Endothelial cell of umbilical vein (primary cell): ENCODE results near the gene TMPRSS7. TPM values are rescaled to one million over a fixed set of nuclear protein-coding genes. Genes with fewer than 3 reads are reported as not detected.

Experiments used
- BruUV-seq: library from RNA; stranded (reverse); fragments of 400-500 nt; replicated peaks from 2 replicates; lab custom pipeline; 2021; lab: Mats Ljungman, UMichigan
- CTCF ChIA-PET: fragments of 300-600, 350-600 bp; sonication (Branson Sonifier 250); formaldehyde crosslinking; loops from one replicate; lab custom pipeline; 2021; ENCODE audit warnings: antibody characterized with exemption, inconsistent platforms; lab: Charles Lee
- POLR2A ChIA-PET: fragments of 300-600, 350-600 bp; sonication (Branson Sonifier 250); formaldehyde crosslinking; loops from one replicate; lab custom pipeline; 2021; ENCODE audit warnings: antibody characterized with exemption, inconsistent platforms; lab: Charles Lee
- DNase-seq: peaks from one replicate; pipeline ENCODE4 v3.0.0-alpha.2; 2011; ENCODE audit warnings: low read depth, low spot score
- FAIRE-seq: peaks from 2 replicates; lab custom pipeline; 2011; peaks lifted over from hg19 to GRCh38; lab: Jason Lieb, UNC
- H2AFZ ChIP-seq: 2 replicates; pipeline ENCODE4 v1.6.0; 2012; ENCODE audit warnings: low read depth, low read length, control low read depth, inconsistent platforms
- H3K27ac ChIP-seq: 2 replicates; pipeline ENCODE4 v1.5.1; 2011; ENCODE audit warnings: low read depth, mild to moderate bottlenecking, control low read depth, low read length, moderate library complexity; ENCODE audit not compliant: insufficient read depth
- H3K27me3 ChIP-seq, 2 experiments: 2 replicates each; pipeline versions ENCODE4 v1.6.0 to v1.6.1; 2011; ENCODE audit warnings: low read length in 2 of 2, mixed read lengths in 1 of 2; ENCODE audit not compliant: control insufficient read depth in 2 of 2, insufficient read depth in 2 of 2
- H3K36me3 ChIP-seq, 2 experiments: 2 replicates in 1 of 2; 3 replicates in 1 of 2; pipeline ENCODE4 v1.5.1; 2011; ENCODE audit warnings: low read length in 2 of 2, mild to moderate bottlenecking in 1 of 2, moderate library complexity in 1 of 2; ENCODE audit not compliant: control insufficient read depth in 2 of 2, insufficient read depth in 2 of 2; ENCODE audit errors: extremely low read depth in 1 of 2
- H3K4me1 ChIP-seq: 3 replicates; pipeline ENCODE4 v1.5.1; 2011; ENCODE audit warnings: mild to moderate bottlenecking, low read length; ENCODE audit not compliant: control insufficient read depth, insufficient read depth; ENCODE audit errors: extremely low read depth
- H3K4me2 ChIP-seq: 2 replicates; pipeline ENCODE4 v1.6.1; 2011; ENCODE audit warnings: low read length, control low read depth, mixed read lengths; ENCODE audit not compliant: insufficient read depth
- H3K4me3 ChIP-seq, 3 experiments: fragments of 200-600 bp in 1 of 3; sonication (generic), shearing (Covaris generic) in 1 of 3; replicated peaks in 1 of 3; 2 replicates each; pipeline ENCODE4 v1.5.1; 2011 to 2016; ENCODE audit warnings: control low read depth in 3 of 3, low read length in 3 of 3, mild to moderate bottlenecking in 2 of 3, inconsistent platforms in 1 of 3, low read depth in 1 of 3, moderate library complexity in 1 of 3; ENCODE audit not compliant: insufficient read depth in 1 of 3
- H3K79me2 ChIP-seq: 2 replicates; pipeline ENCODE4 v1.6.0; 2012; ENCODE audit warnings: low read length, inconsistent platforms; ENCODE audit not compliant: control insufficient read depth, insufficient read depth
- H3K9ac ChIP-seq: replicated peaks from 2 replicates; pipeline ENCODE3; 2011; ENCODE audit warnings: low read length, control low read depth; ENCODE audit not compliant: insufficient read depth; ENCODE audit errors: extremely low read depth
- H3K9me1 ChIP-seq: replicated peaks from 3 replicates; pipeline ENCODE4 v1.6.0; 2011; ENCODE audit warnings: mild to moderate bottlenecking, low read length; ENCODE audit not compliant: control insufficient read depth, insufficient read depth; ENCODE audit errors: extremely low read depth
- H3K9me3 ChIP-seq: replicated peaks from 2 replicates; pipeline ENCODE4 v1.5.1; 2012; ENCODE audit warnings: low read length, inconsistent platforms; ENCODE audit not compliant: control insufficient read depth, insufficient read depth
- H4K20me1 ChIP-seq: replicated peaks from 2 replicates; pipeline ENCODE3; 2011; ENCODE audit warnings: mild to moderate bottlenecking, low read length; ENCODE audit not compliant: control insufficient read depth, insufficient read depth; ENCODE audit errors: extremely low read depth
- CTCF ChIP-seq, 2 donors: IDR thresholded peaks; 1 replicate in 1 of 2; 2 replicates in 1 of 2; pipeline ENCODE4 v1.5.1; 2011; ENCODE audit warnings: low read length in 2 of 2, mild to moderate bottlenecking in 2 of 2, moderate library complexity in 2 of 2, control low read depth in 1 of 2, inconsistent platforms in 1 of 2, low read depth in 1 of 2; ENCODE audit not compliant: insufficient read depth in 1 of 2; ENCODE audit errors: extremely low read depth in 1 of 2
- EZH2 ChIP-seq: IDR thresholded peaks from 2 replicates; pipeline ENCODE4 v1.6.1; 2012; ENCODE audit warnings: borderline replicate concordance, low read depth, mild to moderate bottlenecking, moderate library complexity, low read length, inconsistent platforms; ENCODE audit not compliant: severe bottlenecking
- FOS ChIP-seq: IDR thresholded peaks from 2 replicates; pipeline ENCODE4 v1.6.1; 2011; ENCODE audit warnings: mild to moderate bottlenecking, low read length, moderate library complexity, borderline replicate concordance; ENCODE audit not compliant: insufficient read depth
- GATA2 ChIP-seq: IDR thresholded peaks from 2 replicates; pipeline ENCODE4 v1.7.0; 2011; ENCODE audit warnings: low read depth, mild to moderate bottlenecking, moderate library complexity, mixed read lengths, low read length; ENCODE audit not compliant: insufficient read length, insufficient read depth
- JUN ChIP-seq: IDR thresholded peaks from 2 replicates; pipeline ENCODE4 v1.6.1; 2011; ENCODE audit warnings: borderline replicate concordance, low read depth; ENCODE audit not compliant: insufficient read length, insufficient read depth
- MAX ChIP-seq: IDR thresholded peaks from 2 replicates; pipeline ENCODE4 v1.6.1; 2011; ENCODE audit not compliant: insufficient read depth, insufficient read length
- MYC ChIP-seq: IDR thresholded peaks from one replicate; pipeline ENCODE4 v1.6.1; 2011; ENCODE audit warnings: mild to moderate bottlenecking, low read depth, low read length
- POLR2A ChIP-seq: IDR thresholded peaks from 2 replicates; pipeline ENCODE4 v1.6.1; 2012; ENCODE audit warnings: low read depth, mild to moderate bottlenecking, control low read depth, low read length
- POLR2AphosphoS5 ChIP-seq: IDR thresholded peaks from 2 replicates; pipeline ENCODE4 v1.6.1; 2012; ENCODE audit warnings: low read depth, mild to moderate bottlenecking, control low read depth, low read length, moderate library complexity; ENCODE audit not compliant: insufficient read depth
- dilution Hi-C: fragments of 300-500 bp; cut with MboI; formaldehyde crosslinking; loops from one replicate; pipeline ENCODE4 v1.15.0; 2019; ENCODE audit warnings: low sequenced_read_pairs; ENCODE audit not compliant: extremely low pct_ligation_motif_present
- intact Hi-C: fragments of 100-400 bp; cut with micrococcal nuclease; formaldehyde crosslinking; loops from one replicate; pipeline ENCODE4 v1.10.0; 2022
- polyA plus RNA-seq, 4 experiments: library from polyadenylated mRNA; depleted of rRNA in 3 of 4; stranded (reverse) in 3 of 4; unstranded in 1 of 4; fragments of >200 nt; gene quantifications; 2 replicates each; pipeline versions ENCODE4 v1.2.1 to v1.2.3, GENCODE V29; 2011 to 2012; ENCODE audit warnings: missing spikeins in 1 of 4
- total RNA-seq: library from RNA; stranded (reverse); gene quantifications from 2 replicates; pipeline ENCODE4 v1.2.3, GENCODE V29; 2021

The TMPRSS7 gene
- total and polyA plus RNA-seq, 2 donors (not counting 3 experiments of a cell fraction or from before 2014, with no cell fraction given) = not detected

GRCh38 chr3:112086076-112086854 lies 51.7 kb downstream of the TMPRSS7 start, which contains the start of gene C3orf52:
Gene C3orf52, plus strand, starts transcription at chr3:112086389. Its CDS starts 19 bp downstream, at chr3:112086408.
- ChIA-PET CTCF (interaction anchor here (1.8 to 1.9 kb wide), 2 partner anchors 11 to 25 kb away, joined by 7 to 13 read pairs; no protein-coding TSS in a partner anchor), POLR2A (no interaction called here)
- H3K9ac ChIP-seq = peak within 1 kb of the TSS; percentile 43
- no peaks in the 10 kb centered on the region for H3K27me3 ChIP-seq
- DNase-seq (peak; percentile 83), FAIRE-seq (peak; percentile 85)
- H3K36me3 ChIP-seq = no peaks in the 10 kb centered on the region
- peak within 1 kb of the TSS; percentile 1 to 70 (median 46) for H3K4me3 ChIP-seq
- no peak for TF ChIP-seq MYC
- peak; percentile 53 for TF ChIP-seq POLR2A
- TF ChIP-seq JUN = no peak
- TF ChIP-seq FOS = no peak
- peak; percentile 61 for TF ChIP-seq POLR2AphosphoS5
- TF ChIP-seq MAX = peak; percentile 52
- no peak for TF ChIP-seq EZH2
- no peak for TF ChIP-seq CTCF (IDR thresholded peaks at IDR 0.05; ENCODE audit: extremely low read depth in 1 of 2, insufficient read depth in 1 of 2, low read depth in 1 of 2, low read length in 2 of 2)
- no peak for TF ChIP-seq GATA2
- no peaks in the 10 kb centered on the region for H3K9me3 ChIP-seq
- no peaks in the 10 kb centered on the region for H3K79me2 ChIP-seq
- intact Hi-C loops (no loop called here), dilution Hi-C loops (no loop called here)
- BruUV-seq = TSS peak; percentile 66
- H3K9me1 ChIP-seq = no peaks in the 10 kb centered on the region
- no peaks in the 10 kb centered on the region for H4K20me1 ChIP-seq
- H2AFZ ChIP-seq = peak within 1 kb of the TSS; percentile 42
- H3K4me2 ChIP-seq = peak within 1 kb of the TSS; percentile 74
- H3K4me1 ChIP-seq = peaks cover 16% of the 10 kb centered on the region
- peak within 1 kb of the TSS; percentile 1 for H3K27ac ChIP-seq
